ENCODE measurements around the gene ARMC9. TPM values are rescaled to one million over a fixed set of nuclear protein-coding genes. Genes with fewer than 3 reads are reported as not detected.

ARMC9 gene
- total RNA-seq, 2 donors from 2014 or later: 41.7 to 51.5 TPM

- no peaks in the 10 kb centered on the region for H3K27me3 ChIP-seq (ENCODE audit: control insufficient read depth, insufficient read depth, low read length, poor library complexity, severe bottlenecking)
Measured at GRCh38 chr2:231376857-231377256, 178.4 kb downstream of the ARMC9 start.

GRCh38 chr2:231378026-231378722, 179.7 kb downstream of the ARMC9 start:
- Mint-ChIP-seq H3K27me3 (ENCODE audit: insufficient read depth) (no peaks in the 10 kb centered on the region), H3K27ac (peak overlapping the region; percentile 88), H3K9me3 (peaks cover 4% of the 10 kb centered on the region), H3K4me3 (no peak overlapping the region), H3K36me3 (ENCODE audit: low read depth) (no peaks in the 10 kb centered on the region), H3K4me1 (peaks cover 30% of the 10 kb centered on the region)
- no peak overlapping the region for H3K27ac ChIP-seq (ENCODE audit: low read depth, low read length)
- no peak overlapping the region for H3K9ac ChIP-seq (ENCODE audit: extremely low read depth, low read length, poor library complexity, severe bottlenecking)
- no peaks in the 10 kb centered on the region for H3K9me3 ChIP-seq (ENCODE audit: control insufficient read depth, low read length)
- TF ChIP-seq CTCF (conservative IDR thresholded peaks at IDR 0.05): no peak
- H3K27me3 ChIP-seq (ENCODE audit: control insufficient read depth, insufficient read depth, low read length, poor library complexity, severe bottlenecking): no peaks in the 10 kb centered on the region
- no peak overlapping the region for H3K4me3 ChIP-seq (ENCODE audit: low read length)
- no peaks in the 10 kb centered on the region for H3K36me3 ChIP-seq (ENCODE audit: control insufficient read depth, insufficient read depth, low read length)
- no peak for DNase-seq
- WGBS, 2 experiments (ENCODE audit: insufficient coverage in 1 of 2, insufficient read length in 1 of 2): 87 to 95% methylated on average over 9 to 13 of the region's 13 CpGs
- peaks cover 7% of the 10 kb centered on the region for H3K4me1 ChIP-seq (ENCODE audit: control insufficient read depth, insufficient read depth, low read length)

More at GRCh38 chr2:231376857-231377256, 178.4 kb downstream of the ARMC9 start:
- no peaks in the 10 kb centered on the region for H3K36me3 Mint-ChIP-seq (ENCODE audit: low read depth)
- Histone ChIP-seq H3K9ac (ENCODE audit: extremely low read depth, low read length, poor library complexity, severe bottlenecking) (no peak overlapping the region), H3K4me1 (ENCODE audit: control insufficient read depth, insufficient read depth, low read length) (peaks cover 7% of the 10 kb centered on the region), H3K36me3 (ENCODE audit: control insufficient read depth, insufficient read depth, low read length) (no peaks in the 10 kb centered on the region), H3K9me3 (ENCODE audit: control insufficient read depth, low read length) (no peaks in the 10 kb centered on the region), H3K27ac (ENCODE audit: low read depth, low read length) (peak overlapping the region; percentile 24), H3K4me3 (ENCODE audit: low read length) (no peak overlapping the region)
- peak; percentile 82 for DNase-seq
- peaks cover 30% of the 10 kb centered on the region for H3K4me1 Mint-ChIP-seq
- peaks cover 4% of the 10 kb centered on the region for H3K9me3 Mint-ChIP-seq
- TF ChIP-seq CTCF (conservative IDR thresholded peaks at IDR 0.05): no peak
- no peaks in the 10 kb centered on the region for H3K27me3 Mint-ChIP-seq (ENCODE audit: insufficient read depth)
- H3K27ac Mint-ChIP-seq: peak overlapping the region; percentile 84
- WGBS, 2 experiments (ENCODE audit: insufficient coverage in 1 of 2, insufficient read length in 1 of 2): 36 to 37% methylated on average over 4 to 8 of the region's 8 CpGs
- no peak overlapping the region for H3K4me3 Mint-ChIP-seq

- Histone ChIP-seq H3K9ac (ENCODE audit: extremely low read depth, low read length, poor library complexity, severe bottlenecking) (no peak overlapping the region), H3K4me3 (ENCODE audit: low read length) (no peak overlapping the region), H3K4me1 (ENCODE audit: control insufficient read depth, insufficient read depth, low read length) (peaks cover 7% of the 10 kb centered on the region), H3K27ac (ENCODE audit: low read depth, low read length) (no peak overlapping the region), H3K9me3 (ENCODE audit: control insufficient read depth, low read length) (peaks cover under 1% of the 10 kb centered on the region), H3K27me3 (ENCODE audit: control insufficient read depth, insufficient read depth, low read length, poor library complexity, severe bottlenecking) (no peaks in the 10 kb centered on the region), H3K36me3 (ENCODE audit: control insufficient read depth, insufficient read depth, low read length) (no peaks in the 10 kb centered on the region)
- TF ChIP-seq CTCF (conservative IDR thresholded peaks at IDR 0.05): no peak
- H3K27me3 Mint-ChIP-seq (ENCODE audit: insufficient read depth): no peaks in the 10 kb centered on the region
- no peak overlapping the region for H3K4me3 Mint-ChIP-seq
- peaks cover 30% of the 10 kb centered on the region for H3K4me1 Mint-ChIP-seq
- H3K36me3 Mint-ChIP-seq (ENCODE audit: low read depth): no peaks in the 10 kb centered on the region
- H3K9me3 Mint-ChIP-seq: peaks cover 7% of the 10 kb centered on the region
- WGBS, 2 experiments (ENCODE audit: insufficient coverage in 1 of 2, insufficient read length in 1 of 2): 88 to 89% methylated on average over 12 to 21 of the region's 21 CpGs
- peak overlapping the region; percentile 64 for H3K27ac Mint-ChIP-seq
- no peak for DNase-seq
Measured at GRCh38 chr2:231379266-231380215, 181.1 kb downstream of the ARMC9 start.
